Putamen (tissue), 1 donor: Measurements from ENCODE around the gene NOTO.

ENCODE experiments used
- DNase-seq: peaks from one replicate; pipeline ENCODE4 v3.0.0-alpha.2; 2016; ENCODE audit warnings: low spot score

Gene NOTO

GRCh38 chr2:73257425-73258125 is 55.2 kb downstream of the NOTO start:
- DNase-seq, result no peak

- DNase-seq, result no peak
These were observed 56.0 kb downstream of the NOTO start for GRCh38 chr2:73258186-73258912.

GRCh38 chr2:73258913-73259215 is 56.5 kb downstream of the NOTO start:
- no peak for DNase-seq

GRCh38 chr2:73259276-73259675 is 56.9 kb downstream of the NOTO start:
- no peak for DNase-seq

GRCh38 chr2:73259704-73260337 is 57.4 kb downstream of the NOTO start:
- DNase-seq, result no peak

GRCh38 chr2:73260338-73260984 is 58.1 kb downstream of the NOTO start:
- no peak for DNase-seq
